ENCODE results near the gene IFITM10. TPM values are rescaled to one million over a fixed set of nuclear protein-coding genes. Genes with fewer than 3 reads are reported as not detected.

IFITM10 gene
- total RNA-seq, 2 donors from 2014 or later, result 27.2 to 28.6 TPM

GRCh38 chr11:1759151-1759850 lies 8.9 kb upstream of the IFITM10 start:
- no peaks in the 10 kb centered on the region for H3K27me3 ChIP-seq (replicated peaks; ENCODE audit: insufficient read depth)
- peaks cover 42 to 59% of the 10 kb centered on the region in 2 donors for H3K4me1 ChIP-seq (ENCODE audit: control insufficient read depth in 1 of 2, low read depth in 2 of 2)
- no peak for ATAC-seq (ENCODE audit: insufficient number of reproducible peaks, low FRiP score, low read depth)
- peak overlapping the region; percentile 14 for H3K4me3 ChIP-seq
- peaks cover 42% of the 10 kb centered on the region for H3K36me3 ChIP-seq
- no peak for DNase-seq (ENCODE audit: low spot score)
- no peak for TF ChIP-seq CTCF (IDR thresholded peaks at IDR 0.05)
- no peaks in the 10 kb centered on the region for H3K9me3 ChIP-seq
- H3K27ac ChIP-seq, result peak overlapping the region; percentile 74 to 93

- Histone ChIP-seq H3K4me3 (peak overlapping the region; percentile 22), H3K27ac (peak overlapping the region; percentile 17 to 93), H3K27me3 (replicated peaks; ENCODE audit: insufficient read depth) (no peaks in the 10 kb centered on the region), H3K9me3 (no peaks in the 10 kb centered on the region), H3K4me1 (ENCODE audit: control insufficient read depth in 1 of 2, low read depth in 2 of 2) (peaks cover 40 to 57% of the 10 kb centered on the region in 2 donors), H3K36me3 (peaks cover 48% of the 10 kb centered on the region)
- ATAC-seq (ENCODE audit: insufficient number of reproducible peaks, low FRiP score, low read depth), result no peak
- DNase-seq (ENCODE audit: low spot score), result no peak
- no peak for TF ChIP-seq CTCF (IDR thresholded peaks at IDR 0.05)
Measured at GRCh38 chr11:1758611-1759150, 8.3 kb upstream of the IFITM10 start.

GRCh38 chr11:1757861-1758610 lies 7.6 kb upstream of the IFITM10 start:
- H3K4me3 ChIP-seq, result peak overlapping the region; percentile 22
- DNase-seq (ENCODE audit: low spot score), result no peak
- H3K36me3 ChIP-seq, result peaks cover 54% of the 10 kb centered on the region
- no peak for ATAC-seq (ENCODE audit: insufficient number of reproducible peaks, low FRiP score, low read depth)
- H3K27ac ChIP-seq, result no peak overlapping the region
- H3K27me3 ChIP-seq (replicated peaks; ENCODE audit: insufficient read depth), result no peaks in the 10 kb centered on the region
- no peak for TF ChIP-seq CTCF (IDR thresholded peaks at IDR 0.05)
- peaks cover 40 to 56% of the 10 kb centered on the region in 2 donors for H3K4me1 ChIP-seq (ENCODE audit: control insufficient read depth in 1 of 2, low read depth in 2 of 2)
- no peaks in the 10 kb centered on the region for H3K9me3 ChIP-seq

GRCh38 chr11:1756791-1757771 lies 6.7 kb upstream of the IFITM10 start:
- H3K9me3 ChIP-seq, result no peaks in the 10 kb centered on the region
- no peak overlapping the region for H3K4me3 ChIP-seq
- H3K4me1 ChIP-seq (ENCODE audit: control insufficient read depth in 1 of 2, low read depth in 2 of 2), result peaks cover 31 to 56% of the 10 kb centered on the region in 2 donors
- no peak overlapping the region for H3K27ac ChIP-seq
- DNase-seq (ENCODE audit: low spot score) (no peak), ATAC-seq (ENCODE audit: insufficient number of reproducible peaks, low FRiP score, low read depth) (no peak)
- no peaks in the 10 kb centered on the region for H3K27me3 ChIP-seq (replicated peaks; ENCODE audit: insufficient read depth)
- TF ChIP-seq CTCF (IDR thresholded peaks at IDR 0.05), result no peak
- peaks cover 61% of the 10 kb centered on the region for H3K36me3 ChIP-seq
